ENCODE data around the gene HIVEP3. TPM values are rescaled to one million over a fixed set of nuclear protein-coding genes. Genes with fewer than 3 reads are reported as not detected.

The HIVEP3 gene
- total RNA-seq, 2 donors from 2014 or later = 3.4 to 4.0 TPM

- Histone ChIP-seq H3K4me3 (no peak overlapping the region), H3K4me1 (no peaks in the 10 kb centered on the region), H3K27me3 (no peaks in the 10 kb centered on the region), H3K9me3 (no peaks in the 10 kb centered on the region), H3K36me3 (replicated peaks in 1 of 2; ENCODE audit: insufficient read depth in 1 of 2, low read depth in 2 of 2) (no peaks in the 10 kb centered on the region), H3K27ac (no peak overlapping the region)
- ATAC-seq = no peak
- intact Hi-C loops (cut with DNase I) = no loop called here
- TF ChIP-seq, protein P1, sequence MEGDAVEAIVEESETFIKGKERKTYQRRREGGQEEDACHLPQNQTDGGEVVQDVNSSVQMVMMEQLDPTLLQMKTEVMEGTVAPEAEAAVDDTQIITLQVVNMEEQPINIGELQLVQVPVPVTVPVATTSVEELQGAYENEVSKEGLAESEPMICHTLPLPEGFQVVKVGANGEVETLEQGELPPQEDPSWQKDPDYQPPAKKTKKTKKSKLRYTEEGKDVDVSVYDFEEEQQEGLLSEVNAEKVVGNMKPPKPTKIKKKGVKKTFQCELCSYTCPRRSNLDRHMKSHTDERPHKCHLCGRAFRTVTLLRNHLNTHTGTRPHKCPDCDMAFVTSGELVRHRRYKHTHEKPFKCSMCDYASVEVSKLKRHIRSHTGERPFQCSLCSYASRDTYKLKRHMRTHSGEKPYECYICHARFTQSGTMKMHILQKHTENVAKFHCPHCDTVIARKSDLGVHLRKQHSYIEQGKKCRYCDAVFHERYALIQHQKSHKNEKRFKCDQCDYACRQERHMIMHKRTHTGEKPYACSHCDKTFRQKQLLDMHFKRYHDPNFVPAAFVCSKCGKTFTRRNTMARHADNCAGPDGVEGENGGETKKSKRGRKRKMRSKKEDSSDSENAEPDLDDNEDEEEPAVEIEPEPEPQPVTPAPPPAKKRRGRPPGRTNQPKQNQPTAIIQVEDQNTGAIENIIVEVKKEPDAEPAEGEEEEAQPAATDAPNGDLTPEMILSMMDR (IDR thresholded peaks at IDR 0.05) = no peak
- no peak for TF ChIP-seq POLR2A (IDR thresholded peaks at IDR 0.05)
- 86 to 88% methylated on average over 9 of the region's 9 CpGs for WGBS, 2 donors
- DNase-seq = no peak
Measured at GRCh38 chr1:41900603-41901444, 17.9 kb downstream of the HIVEP3 start.

GRCh38 chr1:41898191-41898713 lies 20.5 kb downstream of the HIVEP3 start:
- ATAC-seq = peak; percentile 37
- Histone ChIP-seq H3K36me3 (replicated peaks in 1 of 2; ENCODE audit: insufficient read depth in 1 of 2, low read depth in 2 of 2) (no peaks in the 10 kb centered on the region), H3K27ac (no peak overlapping the region), H3K27me3 (no peaks in the 10 kb centered on the region), H3K4me3 (no peak overlapping the region), H3K4me1 (peaks cover 12% of the 10 kb centered on the region), H3K9me3 (no peaks in the 10 kb centered on the region)
- DNase-seq = peak in 1 of 4 donors; percentile 34
- intact Hi-C loops (cut with DNase I) = no loop called here
- TF ChIP-seq POLR2A (IDR thresholded peaks at IDR 0.05) = no peak
- TF ChIP-seq, protein P1 (IDR thresholded peaks at IDR 0.05) = no peak
- WGBS, 2 donors = 62 to 85% methylated on average over 5 to 6 of the region's 6 CpGs

DNA sequence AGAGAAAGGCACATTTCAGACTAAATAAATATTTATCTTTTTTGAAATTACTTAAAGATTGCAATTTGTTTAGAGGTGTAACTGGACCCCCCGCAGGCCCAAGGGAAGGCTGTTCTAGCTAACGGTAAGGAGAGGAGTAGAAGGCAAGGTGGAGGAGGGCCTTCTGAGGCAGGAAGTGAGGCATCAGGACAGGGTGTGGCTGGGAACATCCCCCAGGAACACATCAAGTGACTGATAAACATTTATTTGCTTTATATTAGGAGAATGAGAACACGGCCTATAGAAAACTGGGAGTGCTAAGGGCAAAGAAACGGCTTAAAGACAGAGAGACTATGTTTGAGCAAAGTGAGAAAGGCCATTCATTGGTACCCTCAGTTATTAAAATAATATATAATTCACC lies 23.2 kb downstream of the HIVEP3 start:
- WGBS, 2 donors = 77 to 87% methylated on average over 4 of the region's 4 CpGs
- intact Hi-C loops (cut with DNase I) = no loop called here
- no peak overlapping the region for H3K27ac ChIP-seq
- H3K9me3 ChIP-seq = no peaks in the 10 kb centered on the region
- H3K4me3 ChIP-seq = no peak overlapping the region
- H3K27me3 ChIP-seq = no peaks in the 10 kb centered on the region
- H3K36me3 ChIP-seq (replicated peaks in 1 of 2; ENCODE audit: insufficient read depth in 1 of 2, low read depth in 2 of 2) = no peaks in the 10 kb centered on the region
- ATAC-seq (no peak), DNase-seq (no peak)
- no peak for TF ChIP-seq POLR2A (IDR thresholded peaks at IDR 0.05)
- TF ChIP-seq, protein P1 (IDR thresholded peaks at IDR 0.05) = no peak
- peaks cover 30% of the 10 kb centered on the region for H3K4me1 ChIP-seq

- Histone ChIP-seq H3K4me3 (no peak overlapping the region), H3K27ac (peak overlapping the region; percentile 14 to 47 (median 28)), H3K4me1 (peaks cover 33% of the 10 kb centered on the region), H3K36me3 (replicated peaks in 1 of 2; ENCODE audit: insufficient read depth in 1 of 2, low read depth in 2 of 2) (no peaks in the 10 kb centered on the region), H3K27me3 (no peaks in the 10 kb centered on the region), H3K9me3 (no peaks in the 10 kb centered on the region)
- ATAC-seq = no peak
- intact Hi-C loops (cut with DNase I) = no loop called here
- TF ChIP-seq, protein P1 (IDR thresholded peaks at IDR 0.05) = no peak
- TF ChIP-seq POLR2A (IDR thresholded peaks at IDR 0.05) = no peak
- WGBS, 2 donors = 58 to 64% methylated on average over 6 of the region's 6 CpGs
- no peak for DNase-seq
Measured at GRCh38 chr1:41894808-41895483, 23.8 kb downstream of the HIVEP3 start.

All from body of pancreas (tissue), 4 donors.